Measurements from ENCODE around the gene CSTB.

DNA sequence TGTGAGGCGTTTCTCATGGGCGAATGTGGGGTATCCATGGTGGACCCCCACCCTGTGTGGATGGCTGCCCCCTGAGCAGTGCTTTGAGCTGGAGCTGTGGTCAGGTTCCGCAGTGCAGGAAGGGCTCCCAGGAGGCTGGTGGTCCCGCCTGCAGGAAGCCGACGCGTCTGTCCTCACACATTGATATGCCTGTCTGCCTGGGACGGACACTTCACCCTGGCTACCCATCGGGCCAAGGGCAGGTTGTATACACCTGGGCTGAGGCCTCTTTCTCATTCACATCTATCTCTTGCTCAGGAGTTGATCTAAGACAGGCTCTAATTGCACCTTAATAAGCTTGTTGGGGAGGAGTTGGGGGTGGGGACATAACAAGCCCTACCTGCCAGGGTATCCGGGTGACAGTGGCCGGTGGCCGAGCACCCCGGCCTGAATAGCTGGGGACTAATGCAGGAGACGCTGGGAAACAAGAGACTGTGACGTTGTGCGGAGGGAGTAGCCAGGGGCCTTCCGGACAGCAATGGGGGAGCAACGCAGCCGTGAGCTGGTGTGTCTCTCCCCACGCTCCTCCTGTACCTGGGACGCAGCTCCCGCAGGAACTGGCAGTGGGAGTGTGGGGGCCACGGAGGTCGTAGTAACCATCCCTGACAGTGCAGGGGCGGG is 35.5 kb downstream of the CSTB start:
- no peak for TF ChIP-seq CTCF (conservative IDR thresholded peaks at IDR 0.05; ENCODE audit: low read length)
- no peak for TF ChIP-seq EZH2phosphoT487 (IDR thresholded peaks at IDR 0.05; ENCODE audit: borderline replicate concordance)

All from Loucy (cell line).